HuH-7 (cell line): ENCODE measurements around the gene NEK7.
"Not testable (repeated sequence)": the region's sequence is repeated elsewhere in the genome, so short reads cannot be mapped to it uniquely, and the experiment has no call there.

ENCODE experiments used
- DNase-seq: peaks from one replicate; pipeline ENCODE4 v3.0.0; 2011; ENCODE audit warnings: low spot score

Gene NEK7

GRCh38 chr1:198290089-198290683 lies 133.4 kb downstream of the NEK7 start:
- no peak for DNase-seq

- no peak for DNase-seq
Observed at GRCh38 chr1:198291036-198291435, 134.2 kb downstream of the NEK7 start.

- DNase-seq, result no peak
Observed at GRCh38 chr1:198291924-198292323, 135.1 kb downstream of the NEK7 start.

- no peak for DNase-seq
Observed at GRCh38 chr1:198295225-198295624, 138.4 kb downstream of the NEK7 start.

GRCh38 chr1:198295971-198296370 lies 139.2 kb downstream of the NEK7 start:
- no peak for DNase-seq

GRCh38 chr1:198297281-198297680 lies 140.5 kb downstream of the NEK7 start:
- no peak for DNase-seq

GRCh38 chr1:198298640-198299039 lies 141.8 kb downstream of the NEK7 start:
- no peak for DNase-seq

GRCh38 chr1:198300451-198300850 lies 143.7 kb downstream of the NEK7 start:
- no peak for DNase-seq

GRCh38 chr1:198304431-198304830 lies 147.6 kb downstream of the NEK7 start:
- DNase-seq, result no peak

GRCh38 chr1:198314817-198315216 lies 158.0 kb downstream of the NEK7 start:
- not testable (repeated sequence) for DNase-seq

- not testable (repeated sequence) for DNase-seq
Observed at GRCh38 chr1:198315331-198315730, 158.5 kb downstream of the NEK7 start.

- DNase-seq, result no peak
Observed at GRCh38 chr1:198316546-198317100, 159.8 kb downstream of the NEK7 start.

GRCh38 chr1:198318085-198318484 lies 161.3 kb downstream of the NEK7 start:
- DNase-seq, result no peak

- DNase-seq, result no peak
Observed at GRCh38 chr1:198320759-198321158, 164.0 kb downstream of the NEK7 start.

- no peak for DNase-seq
Observed at GRCh38 chr1:198326232-198326631, 169.4 kb downstream of the NEK7 start.

- no peak for DNase-seq
Observed at GRCh38 chr1:198326915-198327314, 170.1 kb downstream of the NEK7 start.

GRCh38 chr1:198328458-198329032 lies 171.7 kb downstream of the NEK7 start:
- DNase-seq, result no peak

GRCh38 chr1:198330982-198331615 lies 174.3 kb downstream of the NEK7 start:
- no peak for DNase-seq

- DNase-seq, result no peak
Observed at GRCh38 chr1:198333744-198334143, 176.9 kb downstream of the NEK7 start.

GRCh38 chr1:198335663-198336062 lies 178.9 kb downstream of the NEK7 start:
- no peak for DNase-seq

- DNase-seq, result no peak
Observed at GRCh38 chr1:198337886-198338285, 181.1 kb downstream of the NEK7 start.

- DNase-seq, result no peak
Observed at GRCh38 chr1:198340139-198340538, 183.3 kb downstream of the NEK7 start.

- no peak for DNase-seq
Observed at GRCh38 chr1:198346178-198346577, 189.4 kb downstream of the NEK7 start.
